Measurements from ENCODE around the gene TFR2.

The TFR2 gene

GRCh38 chr7:100641463-100641859 lies at the start of gene TFR2:
Gene TFR2, minus strand, starts transcription at chr7:100641552. Its CDS starts 43 bp downstream, at chr7:100641509.
- Histone ChIP-seq H3K9ac (ENCODE audit: low read depth, low read length) (no peak within 1 kb of the TSS), H3K4me1 (ENCODE audit: control insufficient read depth, insufficient read depth, low read length) (peaks cover 2% of the 10 kb centered on the region), H3K27me3 (ENCODE audit: control insufficient read depth, insufficient read depth, low read length) (no peaks in the 10 kb centered on the region), H3K4me3 (ENCODE audit: low read depth, low read length) (peak within 1 kb of the TSS; percentile 32), H3K9me3 (ENCODE audit: control insufficient read depth, insufficient read depth, low read length) (no peaks in the 10 kb centered on the region), H3K36me3 (ENCODE audit: control insufficient read depth, insufficient read depth, low read length) (peaks cover 2% of the 10 kb centered on the region)

GRCh38 chr7:100689230-100690135 lies 48.1 kb upstream of the TFR2 start:
- Histone ChIP-seq H3K36me3 (ENCODE audit: control insufficient read depth, insufficient read depth, low read length) (peaks cover 54% of the 10 kb centered on the region), H3K27me3 (ENCODE audit: control insufficient read depth, insufficient read depth, low read length) (no peaks in the 10 kb centered on the region), H3K9ac (ENCODE audit: low read depth, low read length) (no peak overlapping the region), H3K4me3 (ENCODE audit: low read depth, low read length) (no peak overlapping the region), H3K9me3 (ENCODE audit: control insufficient read depth, insufficient read depth, low read length) (no peaks in the 10 kb centered on the region), H3K4me1 (ENCODE audit: control insufficient read depth, insufficient read depth, low read length) (peaks cover 6% of the 10 kb centered on the region)

- peaks cover 6% of the 10 kb centered on the region for H3K4me1 ChIP-seq (ENCODE audit: control insufficient read depth, insufficient read depth, low read length)
- H3K9me3 ChIP-seq (ENCODE audit: control insufficient read depth, insufficient read depth, low read length) = no peaks in the 10 kb centered on the region
- peaks cover 64% of the 10 kb centered on the region for H3K36me3 ChIP-seq (ENCODE audit: control insufficient read depth, insufficient read depth, low read length)
- no peak overlapping the region for H3K4me3 ChIP-seq (ENCODE audit: low read depth, low read length)
- H3K9ac ChIP-seq (ENCODE audit: low read depth, low read length) = no peak overlapping the region
- H3K27me3 ChIP-seq (ENCODE audit: control insufficient read depth, insufficient read depth, low read length) = no peaks in the 10 kb centered on the region
These were observed 47.0 kb upstream of the TFR2 start for GRCh38 chr7:100688326-100688860.

- H3K4me3 ChIP-seq (ENCODE audit: low read depth, low read length) = no peak overlapping the region
- H3K9me3 ChIP-seq (ENCODE audit: control insufficient read depth, insufficient read depth, low read length) = no peaks in the 10 kb centered on the region
- H3K36me3 ChIP-seq (ENCODE audit: control insufficient read depth, insufficient read depth, low read length) = peaks cover 70% of the 10 kb centered on the region
- H3K9ac ChIP-seq (ENCODE audit: low read depth, low read length) = no peak overlapping the region
- H3K4me1 ChIP-seq (ENCODE audit: control insufficient read depth, insufficient read depth, low read length) = peaks cover 6% of the 10 kb centered on the region
- H3K27me3 ChIP-seq (ENCODE audit: control insufficient read depth, insufficient read depth, low read length) = no peaks in the 10 kb centered on the region
These were observed 46.5 kb upstream of the TFR2 start for GRCh38 chr7:100687751-100688300.

GRCh38 chr7:100687261-100687660 lies 45.9 kb upstream of the TFR2 start:
- no peaks in the 10 kb centered on the region for H3K9me3 ChIP-seq (ENCODE audit: control insufficient read depth, insufficient read depth, low read length)
- peaks cover 76% of the 10 kb centered on the region for H3K36me3 ChIP-seq (ENCODE audit: control insufficient read depth, insufficient read depth, low read length)

GRCh38 chr7:100686822-100687211 lies 45.5 kb upstream of the TFR2 start:
- peaks cover 80% of the 10 kb centered on the region for H3K36me3 ChIP-seq (ENCODE audit: control insufficient read depth, insufficient read depth, low read length)
- no peaks in the 10 kb centered on the region for H3K9me3 ChIP-seq (ENCODE audit: control insufficient read depth, insufficient read depth, low read length)
- peaks cover under 1% of the 10 kb centered on the region for H3K4me1 ChIP-seq (ENCODE audit: control insufficient read depth, insufficient read depth, low read length)
- H3K27me3 ChIP-seq (ENCODE audit: control insufficient read depth, insufficient read depth, low read length) = no peaks in the 10 kb centered on the region
- no peak overlapping the region for H3K9ac ChIP-seq (ENCODE audit: low read depth, low read length)
- no peak overlapping the region for H3K4me3 ChIP-seq (ENCODE audit: low read depth, low read length)

More at GRCh38 chr7:100687261-100687660, 45.9 kb upstream of the TFR2 start:
- Histone ChIP-seq H3K4me1 (ENCODE audit: control insufficient read depth, insufficient read depth, low read length) (peaks cover 4% of the 10 kb centered on the region), H3K4me3 (ENCODE audit: low read depth, low read length) (no peak overlapping the region), H3K9ac (ENCODE audit: low read depth, low read length) (no peak overlapping the region), H3K27me3 (ENCODE audit: control insufficient read depth, insufficient read depth, low read length) (no peaks in the 10 kb centered on the region)

GRCh38 chr7:100686201-100686821 lies 45.0 kb upstream of the TFR2 start:
- no peaks in the 10 kb centered on the region for H3K4me1 ChIP-seq (ENCODE audit: control insufficient read depth, insufficient read depth, low read length)
- no peak overlapping the region for H3K4me3 ChIP-seq (ENCODE audit: low read depth, low read length)
- no peaks in the 10 kb centered on the region for H3K27me3 ChIP-seq (ENCODE audit: control insufficient read depth, insufficient read depth, low read length)
- H3K9me3 ChIP-seq (ENCODE audit: control insufficient read depth, insufficient read depth, low read length) = no peaks in the 10 kb centered on the region
- no peak overlapping the region for H3K9ac ChIP-seq (ENCODE audit: low read depth, low read length)
- peaks cover 84% of the 10 kb centered on the region for H3K36me3 ChIP-seq (ENCODE audit: control insufficient read depth, insufficient read depth, low read length)

GRCh38 chr7:100685631-100686145 lies 44.3 kb upstream of the TFR2 start:
- H3K4me1 ChIP-seq (ENCODE audit: control insufficient read depth, insufficient read depth, low read length) = no peaks in the 10 kb centered on the region
- H3K4me3 ChIP-seq (ENCODE audit: low read depth, low read length) = no peak overlapping the region
- no peaks in the 10 kb centered on the region for H3K9me3 ChIP-seq (ENCODE audit: control insufficient read depth, insufficient read depth, low read length)
- H3K27me3 ChIP-seq (ENCODE audit: control insufficient read depth, insufficient read depth, low read length) = no peaks in the 10 kb centered on the region
- no peak overlapping the region for H3K9ac ChIP-seq (ENCODE audit: low read depth, low read length)
- peaks cover 86% of the 10 kb centered on the region for H3K36me3 ChIP-seq (ENCODE audit: control insufficient read depth, insufficient read depth, low read length)

GRCh38 chr7:100685049-100685605 lies 43.8 kb upstream of the TFR2 start:
- Histone ChIP-seq H3K9ac (ENCODE audit: low read depth, low read length) (no peak overlapping the region), H3K4me3 (ENCODE audit: low read depth, low read length) (no peak overlapping the region), H3K4me1 (ENCODE audit: control insufficient read depth, insufficient read depth, low read length) (no peaks in the 10 kb centered on the region), H3K27me3 (ENCODE audit: control insufficient read depth, insufficient read depth, low read length) (no peaks in the 10 kb centered on the region), H3K9me3 (ENCODE audit: control insufficient read depth, insufficient read depth, low read length) (no peaks in the 10 kb centered on the region), H3K36me3 (ENCODE audit: control insufficient read depth, insufficient read depth, low read length) (peaks cover 89% of the 10 kb centered on the region)

- Histone ChIP-seq H3K9me3 (ENCODE audit: control insufficient read depth, insufficient read depth, low read length) (no peaks in the 10 kb centered on the region), H3K27me3 (ENCODE audit: control insufficient read depth, insufficient read depth, low read length) (no peaks in the 10 kb centered on the region), H3K36me3 (ENCODE audit: control insufficient read depth, insufficient read depth, low read length) (peaks cover 92% of the 10 kb centered on the region), H3K4me3 (ENCODE audit: low read depth, low read length) (no peak overlapping the region), H3K9ac (ENCODE audit: low read depth, low read length) (no peak overlapping the region), H3K4me1 (ENCODE audit: control insufficient read depth, insufficient read depth, low read length) (no peaks in the 10 kb centered on the region)
These were observed 43.2 kb upstream of the TFR2 start for GRCh38 chr7:100684534-100685042.
